ENCODE data around the gene MIEN1.
"Not testable (repeated sequence)": the region's sequence is repeated elsewhere in the genome, so short reads cannot be mapped to it uniquely, and the experiment has no call there.

The MIEN1 gene

DNA sequence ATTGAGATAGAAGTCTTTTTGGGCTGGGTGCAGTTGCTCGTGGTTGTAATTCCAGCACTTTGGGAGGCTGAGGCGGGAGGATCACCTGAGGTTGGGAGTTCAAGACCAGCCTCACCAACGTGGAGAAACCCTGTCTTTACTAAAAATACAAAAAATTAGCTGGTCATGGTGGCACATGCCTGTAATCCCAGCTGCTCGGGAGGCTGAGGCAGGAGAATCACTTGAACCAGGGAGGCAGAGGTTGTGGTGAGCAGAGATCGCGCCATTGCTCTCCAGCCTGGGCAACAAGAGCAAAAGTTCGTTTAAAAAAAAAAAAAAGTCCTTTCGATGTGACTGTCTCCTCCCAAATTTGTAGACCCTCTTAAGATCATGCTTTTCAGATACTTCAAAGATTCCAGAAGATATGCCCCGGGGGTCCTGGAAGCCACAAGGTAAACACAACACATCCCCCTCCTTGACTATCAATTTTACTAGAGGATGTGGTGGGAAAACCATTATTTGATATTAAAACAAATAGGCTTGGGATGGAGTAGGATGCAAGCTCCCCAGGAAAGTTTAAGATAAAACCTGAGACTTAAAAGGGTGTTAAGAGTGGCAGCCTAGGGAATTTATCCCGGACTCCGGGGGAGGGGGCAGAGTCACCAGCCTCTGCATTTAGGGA lies 31.0 kb downstream of the MIEN1 start:
- not testable (repeated sequence) for DNase-seq (ENCODE audit: low read depth)

DNA sequence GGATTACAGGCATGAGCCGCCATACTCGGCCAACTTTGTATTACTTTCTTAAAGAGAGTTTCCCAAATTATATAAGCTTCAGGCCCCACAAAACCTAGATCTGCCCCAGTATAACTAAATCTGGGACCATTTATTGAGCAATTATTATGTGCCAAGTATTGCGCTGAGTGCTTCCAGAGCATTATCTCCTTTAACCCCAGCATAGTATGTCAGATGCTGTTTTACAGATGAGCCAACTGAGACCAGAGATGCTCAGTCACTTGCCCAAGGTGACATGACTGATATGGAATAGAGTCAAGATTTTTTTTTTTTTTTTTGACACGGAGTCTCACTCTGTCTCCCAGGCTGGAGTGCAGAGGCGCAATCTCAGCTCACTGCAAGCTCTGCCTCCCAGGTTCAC lies 32.4 kb downstream of the MIEN1 start:
- no peak for DNase-seq (ENCODE audit: low read depth)

DNA sequence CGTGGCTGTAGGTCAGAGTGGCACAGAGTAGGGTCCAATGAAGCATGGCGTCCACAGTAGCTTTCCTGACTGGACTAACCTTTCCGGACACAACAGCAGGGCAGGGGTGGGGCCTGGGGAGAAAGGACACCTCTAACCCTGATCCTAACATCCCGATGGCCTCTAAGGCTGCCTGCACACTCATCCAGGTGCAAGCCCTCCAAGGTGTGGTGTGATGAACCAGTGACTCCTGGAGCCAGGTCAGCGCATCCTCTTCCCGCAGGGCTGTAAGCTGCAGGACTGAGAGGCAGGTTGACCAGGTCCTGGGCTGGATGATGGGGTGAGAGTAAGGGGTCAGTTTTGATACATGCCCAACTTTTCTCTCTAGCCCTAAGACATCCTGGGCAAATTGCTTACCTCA lies 33.6 kb downstream of the MIEN1 start:
- no peak for DNase-seq (ENCODE audit: low read depth)

DNA sequence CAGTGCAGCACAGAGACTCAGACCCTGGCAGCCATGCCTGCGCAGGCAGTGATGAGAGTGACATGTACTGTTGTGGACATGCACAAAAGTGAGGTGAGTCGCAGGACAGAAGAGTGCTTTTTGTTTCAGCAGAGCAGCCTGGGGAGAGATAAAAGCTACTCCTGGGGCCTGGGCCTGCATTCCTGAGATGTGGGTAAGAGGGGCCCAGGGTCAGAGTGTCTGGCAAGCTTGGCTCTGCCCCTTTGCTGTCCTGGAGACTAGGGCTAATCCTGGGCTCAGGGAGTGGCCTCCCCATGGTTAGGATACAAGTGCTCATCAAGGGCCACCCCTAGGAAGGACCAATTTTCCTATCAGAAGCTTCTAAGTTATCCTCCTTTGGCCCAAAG lies 35.2 kb downstream of the MIEN1 start:
- DNase-seq (ENCODE audit: low read depth) = no peak

DNA sequence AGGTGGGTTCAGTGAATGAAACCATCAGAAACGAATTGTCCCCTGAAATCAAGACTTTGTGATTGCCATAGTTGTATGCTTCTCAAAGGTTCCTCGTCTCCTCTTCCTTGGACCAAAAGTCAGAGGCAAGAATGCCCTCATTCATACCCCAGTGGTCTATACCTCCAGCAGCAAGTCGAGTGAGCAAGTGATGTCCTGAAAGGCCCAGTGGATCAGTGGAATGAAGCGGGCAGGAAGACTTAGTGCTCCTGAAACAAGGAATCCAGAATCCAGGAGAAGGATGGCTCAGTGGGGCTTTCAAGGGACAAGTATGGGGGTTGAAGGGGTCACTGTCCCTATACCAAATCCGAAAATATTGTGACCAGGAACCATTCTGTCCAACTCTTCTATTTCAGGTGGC lies 35.7 kb downstream of the MIEN1 start:
- DNase-seq (ENCODE audit: low read depth) = no peak

DNA sequence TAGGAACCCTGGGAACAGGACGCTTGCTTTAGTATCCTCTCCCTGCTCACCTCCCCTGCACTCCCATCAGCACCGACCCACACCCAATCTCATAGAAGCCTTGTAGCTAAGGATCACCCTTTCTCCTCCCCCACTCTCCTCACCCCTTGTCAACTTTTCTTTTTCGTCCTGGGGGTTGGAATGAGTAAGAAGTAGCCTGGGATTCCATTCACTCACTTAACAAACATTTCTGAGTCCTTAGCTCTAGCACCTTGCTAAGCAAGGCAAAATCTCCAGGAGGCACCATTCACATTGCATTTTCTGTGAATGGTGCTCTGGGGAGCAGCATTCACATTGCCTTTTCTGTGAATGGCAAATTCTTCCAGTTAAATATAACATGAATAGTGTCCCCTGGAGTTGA lies 41.4 kb downstream of the MIEN1 start:
- no peak for DNase-seq (ENCODE audit: low read depth)

DNA sequence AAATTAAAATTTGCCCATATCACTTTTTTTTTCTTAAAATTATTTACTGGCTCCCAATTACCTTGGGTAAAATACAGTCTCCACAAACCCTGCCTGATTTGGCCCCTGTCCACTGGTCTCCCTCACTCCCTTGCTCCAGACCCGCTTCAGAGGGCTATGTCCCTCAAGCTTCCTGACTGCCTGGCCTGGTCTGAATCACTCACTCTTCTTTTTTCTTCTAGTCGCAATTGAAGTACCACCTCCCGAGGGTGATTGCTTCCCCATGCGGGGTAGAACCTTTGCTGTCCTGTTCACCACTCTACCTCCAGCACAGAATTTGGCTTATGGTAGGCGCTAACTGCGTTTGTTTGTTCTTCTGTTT lies 41.9 kb downstream of the MIEN1 start:
- DNase-seq (ENCODE audit: low read depth) = no peak

DNA sequence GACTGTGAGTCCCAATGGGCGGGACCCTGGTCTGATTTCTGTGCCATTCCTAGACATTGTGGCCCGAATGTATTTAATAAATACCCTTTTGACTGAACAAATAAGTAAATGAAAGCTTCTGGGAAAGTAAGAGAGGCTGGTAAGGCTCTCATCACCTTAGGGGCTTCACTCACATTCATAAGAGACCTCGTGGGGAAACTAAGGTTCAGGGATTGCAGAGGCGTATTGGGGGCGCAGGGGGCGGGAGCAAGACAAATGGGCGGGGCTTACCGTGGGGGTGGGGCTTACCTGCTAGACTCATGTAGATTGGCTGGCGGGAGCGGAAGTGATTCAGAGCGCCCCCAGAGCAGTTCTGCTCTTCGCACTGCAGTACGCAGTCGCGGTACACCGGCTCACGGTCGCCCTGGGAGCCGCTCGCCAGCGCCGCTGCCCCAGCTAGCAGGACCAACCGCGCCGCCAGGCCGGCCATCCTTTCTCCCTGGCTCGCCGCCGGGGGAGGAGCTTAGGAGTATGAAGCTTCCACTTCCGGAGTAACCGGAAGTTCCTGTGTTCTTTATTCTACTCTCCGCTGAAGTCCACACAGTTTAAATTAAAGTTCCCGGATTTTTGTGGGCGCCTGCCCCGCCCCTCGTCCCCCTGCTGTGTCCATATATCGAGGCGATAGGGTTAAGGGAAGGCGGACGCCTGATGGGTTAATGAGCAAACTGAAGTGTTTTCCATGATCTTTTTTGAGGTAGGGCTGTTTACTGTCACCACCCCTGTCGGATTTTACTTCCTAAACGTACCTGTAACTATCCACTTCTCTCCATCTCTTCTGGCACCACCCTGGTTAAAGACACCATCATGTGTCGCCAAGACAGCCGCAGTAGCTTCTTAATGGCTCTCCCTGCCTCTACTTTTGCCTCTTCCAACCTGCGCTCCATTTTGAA lies 42.5 kb downstream of the MIEN1 start, which contains the start of gene PGAP3:
PGAP3 (minus strand) TSS at position 512 of the 929 bp plus-strand sequence; CDS start at position 469, 43 bp downstream.
- DNase-seq (ENCODE audit: low read depth) = peak; percentile 73

DNA sequence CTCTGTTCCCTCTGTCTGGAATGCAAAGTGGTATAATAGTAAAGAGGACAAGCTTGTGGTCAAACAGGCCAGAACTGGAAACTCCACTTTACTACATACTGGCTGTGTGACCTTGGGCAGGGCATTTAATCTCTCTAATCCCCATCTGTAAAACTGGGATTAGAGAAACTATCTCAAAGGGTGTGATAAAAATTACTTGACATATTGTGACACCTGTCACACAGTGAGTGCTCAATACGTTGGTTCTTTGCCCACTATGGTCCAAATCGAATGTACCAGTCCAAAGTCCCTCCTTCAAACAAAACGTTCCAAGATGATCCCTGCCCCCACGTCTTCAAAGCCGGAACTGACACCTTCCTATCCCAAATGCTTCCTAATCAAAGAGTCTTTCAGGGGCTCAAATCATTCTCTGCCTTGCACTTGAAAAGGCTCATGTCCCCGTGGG lies 43.2 kb downstream of the MIEN1 start:
- DNase-seq (ENCODE audit: low read depth) = no peak

DNA sequence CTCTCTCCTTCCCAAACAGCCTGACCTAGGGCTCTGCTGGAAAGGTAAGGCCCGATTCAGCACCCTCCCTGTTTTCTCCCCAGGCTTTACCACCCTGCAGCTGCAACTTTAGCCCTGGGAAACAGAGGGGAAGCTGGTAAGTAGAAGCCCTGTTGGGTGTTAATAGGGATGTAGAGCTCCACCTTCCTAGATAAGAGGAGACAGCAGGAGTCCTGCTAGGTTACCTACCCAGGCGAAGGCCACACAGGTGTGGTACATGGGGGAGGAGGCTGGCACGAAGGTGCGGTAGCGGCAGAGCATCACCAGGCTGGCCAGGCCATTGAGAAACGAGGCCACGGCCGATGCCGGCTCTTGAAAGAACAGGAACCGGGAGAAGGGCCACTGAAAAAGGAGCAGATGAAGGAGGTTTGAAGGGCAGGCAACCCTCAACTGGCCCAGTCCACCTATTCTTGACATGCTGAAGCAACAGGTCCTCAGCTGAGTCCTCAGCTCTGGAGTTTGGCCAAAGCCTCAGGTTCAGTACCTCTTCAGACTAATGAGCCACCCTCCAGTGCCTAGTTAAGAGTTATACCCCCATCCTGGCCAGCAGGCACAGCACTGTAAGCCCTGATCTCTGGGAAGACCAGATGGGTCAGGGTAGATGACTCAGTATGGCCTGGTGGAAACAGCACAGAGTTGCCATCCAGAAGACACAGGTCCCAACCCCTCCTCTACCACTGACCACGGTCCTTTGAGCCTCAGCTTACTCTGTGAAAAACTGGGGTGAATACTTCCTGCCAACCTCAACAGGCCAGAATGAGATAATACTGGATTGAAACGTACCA lies 45.8 kb downstream of the MIEN1 start:
- DNase-seq (ENCODE audit: low read depth) = no peak

DNA sequence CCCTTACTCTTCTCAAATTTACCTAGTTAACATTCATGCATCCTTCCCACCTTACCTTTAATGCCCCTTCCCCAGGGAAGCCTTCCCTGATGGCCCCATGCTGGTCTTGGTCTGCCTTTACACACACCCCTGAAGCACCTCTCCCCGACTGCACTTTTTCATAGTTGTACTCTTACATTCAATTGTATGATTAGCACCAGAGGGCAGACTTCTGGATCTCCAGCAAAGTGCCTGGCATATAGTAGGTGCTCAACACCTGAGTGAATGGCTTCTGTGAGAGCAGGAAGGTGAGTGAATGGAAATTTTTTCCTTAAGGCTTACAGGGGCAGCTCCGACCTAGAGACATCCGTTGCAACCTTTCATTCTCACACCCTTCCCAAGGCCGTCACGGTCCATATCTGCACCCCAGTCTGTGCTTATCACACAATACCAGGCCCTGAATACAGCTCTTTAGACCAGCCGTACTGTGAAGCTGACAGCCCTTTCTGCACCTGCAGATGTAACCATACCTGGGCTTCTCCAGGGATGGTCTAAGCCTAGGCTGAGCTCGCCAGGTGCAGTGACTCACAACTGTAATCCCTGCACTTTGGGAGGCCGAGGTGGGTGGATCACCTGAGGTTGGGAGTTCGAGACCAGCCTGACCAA lies 46.9 kb downstream of the MIEN1 start:
- no peak for DNase-seq (ENCODE audit: low read depth)

DNA sequence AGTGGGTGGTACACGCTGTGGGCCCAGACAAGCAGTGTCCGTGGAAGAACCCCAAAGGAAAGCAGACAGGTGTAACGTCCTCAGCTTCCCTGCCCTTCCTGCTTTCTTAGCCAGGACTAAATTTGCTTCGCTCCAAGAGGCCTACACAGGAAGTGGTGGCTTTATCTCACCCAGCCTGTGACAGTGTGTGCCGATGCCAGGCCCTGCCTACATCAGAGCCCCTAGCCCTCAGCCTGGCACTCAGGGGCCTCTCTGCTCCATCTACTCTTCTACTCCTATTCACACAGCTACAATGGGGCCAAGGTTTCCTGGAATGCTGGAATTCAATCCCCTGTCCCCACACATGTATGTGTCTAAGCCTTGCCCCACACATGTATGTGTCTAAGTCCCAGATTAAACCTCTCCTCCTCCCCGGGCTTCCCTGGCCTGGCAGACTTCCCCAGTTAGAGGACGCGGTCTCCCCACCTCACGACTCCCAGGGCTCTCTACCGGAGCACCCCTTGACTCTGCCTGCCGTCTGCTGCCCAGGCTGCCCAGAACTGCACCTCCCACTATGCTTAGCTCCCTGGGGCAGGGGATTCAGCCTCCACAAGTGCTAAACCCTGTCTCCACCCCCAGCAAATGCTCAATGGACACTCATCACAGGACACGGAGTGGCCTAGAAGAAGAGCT lies 50.7 kb downstream of the MIEN1 start:
- DNase-seq (ENCODE audit: low read depth) = no peak
